Measurements from ENCODE around the gene KLHL22.
"Not testable (repeated sequence)": the region's sequence is repeated elsewhere in the genome, so short reads cannot be mapped to it uniquely, and the experiment has no call there.

The KLHL22 gene

GRCh38 chr22:20523086-20523983 lies 27.7 kb upstream of the KLHL22 start:
- no peak for DNase-seq

GRCh38 chr22:20522134-20523004 lies 26.8 kb upstream of the KLHL22 start:
- DNase-seq = no peak

- peak; percentile 25 for DNase-seq
Measured at GRCh38 chr22:20520093-20520511, 24.5 kb upstream of the KLHL22 start.

GRCh38 chr22:20519558-20519957 lies 24.0 kb upstream of the KLHL22 start:
- no peak for DNase-seq

- DNase-seq = no peak
Measured at GRCh38 chr22:20517841-20518592, 22.4 kb upstream of the KLHL22 start.

GRCh38 chr22:20517422-20517821 lies 21.8 kb upstream of the KLHL22 start:
- DNase-seq = no peak

- no peak for DNase-seq
Measured at GRCh38 chr22:20516399-20516798, 20.8 kb upstream of the KLHL22 start.

GRCh38 chr22:20514658-20515406 lies 19.2 kb upstream of the KLHL22 start:
- no peak for DNase-seq

- DNase-seq = no peak
Measured at GRCh38 chr22:20511578-20512229, 16.1 kb upstream of the KLHL22 start.

- DNase-seq = no peak
Measured at GRCh38 chr22:20510811-20511577, 15.4 kb upstream of the KLHL22 start.

- DNase-seq = peak; percentile 29
Measured at GRCh38 chr22:20509344-20510047, 13.9 kb upstream of the KLHL22 start.

GRCh38 chr22:20508815-20509271 lies 13.2 kb upstream of the KLHL22 start:
- no peak for DNase-seq

GRCh38 chr22:20508067-20508755 lies 12.6 kb upstream of the KLHL22 start:
- DNase-seq = not testable (repeated sequence)

- peak; percentile 85 for DNase-seq
Measured at GRCh38 chr22:20507253-20508066, 11.9 kb upstream of the KLHL22 start, which contains the start of gene MED15. Gene MED15, plus strand, starts transcription at chr22:20507610. Its CDS starts 69 bp downstream, at chr22:20507679.

- DNase-seq = no peak
Measured at GRCh38 chr22:20506543-20507252, 11.1 kb upstream of the KLHL22 start.

GRCh38 chr22:20504293-20504922 lies 8.8 kb upstream of the KLHL22 start:
- not testable (repeated sequence) for DNase-seq

GRCh38 chr22:20503816-20504215 lies 8.2 kb upstream of the KLHL22 start:
- no peak for DNase-seq

Data from activated gamma-delta T cell treated with Interleukin-2 at 50 U/mL for 16 hours (primary cell).